SIG-M5 (cell line): ENCODE measurements around the gene GRXCR1.

Experiments
- DNase-seq: peaks from one replicate; lab custom pipeline; 2025; lab: John Stamatoyannopoulos, UW

Gene GRXCR1

GRCh38 chr4:42892413-42892812, at the start of gene GRXCR1:
Gene GRXCR1 (plus strand): TSS chr4:42892713. CDS start chr4:42893267, 554 bp downstream.
- no peak for DNase-seq

GRCh38 chr4:42843694-42844093, 48.8 kb upstream of the GRXCR1 start:
- no peak for DNase-seq

- DNase-seq, result no peak
Measured at GRCh38 chr4:42844422-42845070, 48.0 kb upstream of the GRXCR1 start.

GRCh38 chr4:42845586-42845985, 46.9 kb upstream of the GRXCR1 start:
- DNase-seq, result no peak

GRCh38 chr4:42855779-42856178, 36.7 kb upstream of the GRXCR1 start:
- no peak for DNase-seq

GRCh38 chr4:42865572-42866189, 26.8 kb upstream of the GRXCR1 start:
- no peak for DNase-seq

- DNase-seq, result no peak
Measured at GRCh38 chr4:42871261-42871660, 21.3 kb upstream of the GRXCR1 start.

- DNase-seq, result no peak
Measured at GRCh38 chr4:42871671-42872290, 20.7 kb upstream of the GRXCR1 start.

GRCh38 chr4:42878863-42879262, 13.7 kb upstream of the GRXCR1 start:
- no peak for DNase-seq

GRCh38 chr4:42881253-42881652, 11.3 kb upstream of the GRXCR1 start:
- DNase-seq, result no peak

GRCh38 chr4:42891644-42892043, 869 bp upstream of the GRXCR1 start:
- no peak for DNase-seq

GRCh38 chr4:42895452-42895851, 2.9 kb downstream of the GRXCR1 start:
- no peak for DNase-seq

GRCh38 chr4:42904986-42905385, 12.5 kb downstream of the GRXCR1 start:
- no peak for DNase-seq

- no peak for DNase-seq
Measured at GRCh38 chr4:42905591-42905990, 13.1 kb downstream of the GRXCR1 start.

- no peak for DNase-seq
Measured at GRCh38 chr4:42906341-42906740, 13.8 kb downstream of the GRXCR1 start.

- DNase-seq, result no peak
Measured at GRCh38 chr4:42906891-42907759, 14.6 kb downstream of the GRXCR1 start.

- DNase-seq, result no peak
Measured at GRCh38 chr4:42910459-42910858, 17.9 kb downstream of the GRXCR1 start.

- no peak for DNase-seq
Measured at GRCh38 chr4:42914937-42915336, 22.4 kb downstream of the GRXCR1 start.

- no peak for DNase-seq
Measured at GRCh38 chr4:42915484-42915883, 23.0 kb downstream of the GRXCR1 start.

GRCh38 chr4:42917296-42917695, 24.8 kb downstream of the GRXCR1 start:
- DNase-seq, result no peak

GRCh38 chr4:42923431-42923830, 30.9 kb downstream of the GRXCR1 start:
- DNase-seq, result no peak

- no peak for DNase-seq
Measured at GRCh38 chr4:42925921-42926320, 33.4 kb downstream of the GRXCR1 start.

GRCh38 chr4:42927946-42928345, 35.4 kb downstream of the GRXCR1 start:
- DNase-seq, result no peak
